Uterus (tissue), 2 donors: Measurements from ENCODE around the gene ZNF32.
"Not testable (repeated sequence)": the region's sequence is repeated elsewhere in the genome, so short reads cannot be mapped to it uniquely, and the experiment has no call there.

Experiments
- POLR2A ChIP-seq, 2 donors: fragments of 450-650 bp; IDR thresholded peaks; one replicate each; pipeline ENCODE4 v1.6.1; 2016; ENCODE audit warnings: antibody characterized with exemption in 2 of 2, mild to moderate bottlenecking in 1 of 2, moderate library complexity in 1 of 2
- TF ChIP-seq, protein P1 (sequence below), 4 experiments: fragments of 200-600 bp in 2 of 4; fragments of 450-650 bp in 2 of 4; sonication (generic) in 2 of 4; IDR thresholded peaks; one replicate each; pipeline ENCODE4 v1.5.1; 2016 to 2019; ENCODE audit warnings: antibody characterized with exemption in 4 of 4, mild to moderate bottlenecking in 2 of 4, moderate library complexity in 1 of 4

GRCh38 chr10:43635816-43636215 is 12.9 kb downstream of the ZNF32 start:
- TF ChIP-seq, protein P1, sequence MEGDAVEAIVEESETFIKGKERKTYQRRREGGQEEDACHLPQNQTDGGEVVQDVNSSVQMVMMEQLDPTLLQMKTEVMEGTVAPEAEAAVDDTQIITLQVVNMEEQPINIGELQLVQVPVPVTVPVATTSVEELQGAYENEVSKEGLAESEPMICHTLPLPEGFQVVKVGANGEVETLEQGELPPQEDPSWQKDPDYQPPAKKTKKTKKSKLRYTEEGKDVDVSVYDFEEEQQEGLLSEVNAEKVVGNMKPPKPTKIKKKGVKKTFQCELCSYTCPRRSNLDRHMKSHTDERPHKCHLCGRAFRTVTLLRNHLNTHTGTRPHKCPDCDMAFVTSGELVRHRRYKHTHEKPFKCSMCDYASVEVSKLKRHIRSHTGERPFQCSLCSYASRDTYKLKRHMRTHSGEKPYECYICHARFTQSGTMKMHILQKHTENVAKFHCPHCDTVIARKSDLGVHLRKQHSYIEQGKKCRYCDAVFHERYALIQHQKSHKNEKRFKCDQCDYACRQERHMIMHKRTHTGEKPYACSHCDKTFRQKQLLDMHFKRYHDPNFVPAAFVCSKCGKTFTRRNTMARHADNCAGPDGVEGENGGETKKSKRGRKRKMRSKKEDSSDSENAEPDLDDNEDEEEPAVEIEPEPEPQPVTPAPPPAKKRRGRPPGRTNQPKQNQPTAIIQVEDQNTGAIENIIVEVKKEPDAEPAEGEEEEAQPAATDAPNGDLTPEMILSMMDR (IDR thresholded peaks at IDR 0.05): not testable (repeated sequence)
- TF ChIP-seq POLR2A (IDR thresholded peaks at IDR 0.05): not testable (repeated sequence)
